H9 (cell line): ENCODE results near the gene MBD5. TPM values are rescaled to one million over a fixed set of nuclear protein-coding genes. Genes with fewer than 3 reads are reported as not detected.

Experiments
- DNase-seq: peaks from one replicate; pipeline ENCODE4 v3.0.0-alpha.2; 2017
- H2AFZ ChIP-seq: one replicate; pipeline ENCODE4 v1.6.1; 2013; ENCODE audit warnings: mild to moderate bottlenecking, low read length, control low read depth, moderate library complexity
- H2AK5ac ChIP-seq: 2 replicates; pipeline ENCODE4 v1.6.1; 2013; ENCODE audit warnings: low read length, control low read depth, mixed read lengths; ENCODE audit not compliant: insufficient read length
- H2BK120ac ChIP-seq: one replicate; pipeline ENCODE4 v1.6.1; 2013; ENCODE audit warnings: low read depth, mild to moderate bottlenecking, low read length, control low read depth, inconsistent platforms; ENCODE audit not compliant: poor library complexity, severe bottlenecking
- H2BK12ac ChIP-seq: 2 replicates; pipeline ENCODE4 v1.6.1; 2013; ENCODE audit warnings: low read length, control low read depth, mixed read lengths, low read depth; ENCODE audit not compliant: insufficient read length
- H2BK15ac ChIP-seq: 2 replicates; pipeline ENCODE4 v1.6.1; 2013; ENCODE audit warnings: low read depth, low read length, control low read depth
- H2BK20ac ChIP-seq: one replicate; pipeline ENCODE4 v1.6.1; 2013; ENCODE audit warnings: low read depth, mild to moderate bottlenecking, low read length, control low read depth, inconsistent platforms; ENCODE audit not compliant: poor library complexity, severe bottlenecking
- H2BK5ac ChIP-seq: 2 replicates; pipeline ENCODE4 v1.6.1; 2013; ENCODE audit warnings: low read length, control low read depth, mixed read lengths; ENCODE audit not compliant: insufficient read length
- H3K14ac ChIP-seq: 2 replicates; pipeline ENCODE4 v1.6.1; 2013; ENCODE audit warnings: low read length, control low read depth; ENCODE audit not compliant: insufficient read depth
- H3K18ac ChIP-seq: 2 replicates; pipeline ENCODE4 v1.6.1; 2013; ENCODE audit warnings: low read depth, mild to moderate bottlenecking, mixed read lengths, low read length, control low read depth; ENCODE audit not compliant: insufficient read length
- H3K23ac ChIP-seq: 2 replicates; pipeline ENCODE4 v1.6.1; 2013; ENCODE audit warnings: low read length, control low read depth, mixed read lengths, low read depth; ENCODE audit not compliant: insufficient read length
- H3K23me2 ChIP-seq: 2 replicates; pipeline ENCODE4 v1.6.1; 2013; ENCODE audit warnings: low read depth, mild to moderate bottlenecking, mixed read lengths, low read length, control low read depth; ENCODE audit not compliant: insufficient read length, poor library complexity, severe bottlenecking
- H3K27ac ChIP-seq: 2 replicates; pipeline ENCODE4 v1.5.1; 2013; ENCODE audit warnings: low read length, control low read depth, mixed read lengths, low read depth; ENCODE audit not compliant: insufficient read length
- H3K27me3 ChIP-seq: 2 replicates; pipeline ENCODE4 v1.6.1; 2013; ENCODE audit warnings: low read length, control low read depth, inconsistent platforms; ENCODE audit not compliant: insufficient read depth
- H3K4ac ChIP-seq: 2 replicates; pipeline ENCODE4 v1.6.1; 2013; ENCODE audit warnings: low read depth, mild to moderate bottlenecking, control low read depth, inconsistent platforms, low read length, moderate library complexity
- H3K4me1 ChIP-seq: 2 replicates; pipeline ENCODE4 v1.6.1; 2013; ENCODE audit warnings: low read length, control low read depth, inconsistent platforms; ENCODE audit not compliant: insufficient read depth
- H3K4me2 ChIP-seq: 2 replicates; pipeline ENCODE4 v1.6.1; 2013; ENCODE audit warnings: low read length, control low read depth, mixed read lengths; ENCODE audit not compliant: insufficient read length, insufficient read depth
- H3K56ac ChIP-seq: 2 replicates; pipeline ENCODE4 v1.6.1; 2013; ENCODE audit warnings: low read depth, mild to moderate bottlenecking, mixed read lengths, low read length, control low read depth; ENCODE audit not compliant: insufficient read length
- H3K79me1 ChIP-seq: 2 replicates; pipeline ENCODE4 v1.6.1; 2013; ENCODE audit warnings: low read depth, mild to moderate bottlenecking, moderate library complexity, low read length, control low read depth, inconsistent platforms; ENCODE audit not compliant: insufficient read depth, poor library complexity, severe bottlenecking
- H3K79me2 ChIP-seq: 2 replicates; pipeline ENCODE4 v1.6.1; 2013; ENCODE audit warnings: low read length, control low read depth, inconsistent platforms; ENCODE audit not compliant: insufficient read depth
- H3K9ac ChIP-seq: 2 replicates; pipeline ENCODE4 v1.6.1; 2013; ENCODE audit warnings: low read length, control low read depth, mixed read lengths; ENCODE audit not compliant: insufficient read length; ENCODE audit errors: extremely low read depth
- H3K9me3 ChIP-seq: one replicate; pipeline ENCODE4 v1.6.1; 2013; ENCODE audit warnings: low read depth, low read length, inconsistent platforms; ENCODE audit not compliant: control insufficient read depth
- H3T11ph ChIP-seq: one replicate; pipeline ENCODE4 v1.6.1; 2013; ENCODE audit warnings: mild to moderate bottlenecking, low read length, control low read depth, inconsistent platforms
- H4K20me1 ChIP-seq: one replicate; pipeline ENCODE4 v1.6.1; 2013; ENCODE audit not compliant: control insufficient read depth, insufficient read length, insufficient read depth
- H4K5ac ChIP-seq: 2 replicates; pipeline ENCODE4 v1.6.1; 2013; ENCODE audit warnings: low read depth, mild to moderate bottlenecking, mixed read lengths, low read length, control low read depth; ENCODE audit not compliant: insufficient read length
- H4K8ac ChIP-seq: replicated peaks from 2 replicates; pipeline ENCODE4 v1.6.1; 2013; ENCODE audit warnings: low read length, control low read depth, mixed read lengths, low read depth; ENCODE audit not compliant: insufficient read length
- H4K91ac ChIP-seq: 2 replicates; pipeline ENCODE4 v1.6.1; 2013; ENCODE audit warnings: low read depth, mild to moderate bottlenecking, moderate library complexity, mixed read lengths, low read length, control low read depth; ENCODE audit not compliant: insufficient read length
- H3K27ac Mint-ChIP-seq, 3 experiments: 2 replicates in 2 of 3; 3 replicates in 1 of 3; pipeline ENCODE4 v1.8.0; 2020 to 2021; ENCODE audit warnings: mixed read lengths in 3 of 3, mild to moderate bottlenecking in 1 of 3, moderate library complexity in 1 of 3
- H3K27me3 Mint-ChIP-seq: 2 replicates; pipeline ENCODE4 v1.8.0; 2021; ENCODE audit warnings: low read depth, mild to moderate bottlenecking, moderate library complexity, mixed read lengths
- H3K36me3 Mint-ChIP-seq, 3 experiments: 2 replicates in 2 of 3; 3 replicates in 1 of 3; pipeline ENCODE4 v1.8.0; 2020 to 2021; ENCODE audit warnings: low read depth in 3 of 3, mixed read lengths in 3 of 3; ENCODE audit not compliant: insufficient read depth in 1 of 3
- H3K4me1 Mint-ChIP-seq, 2 experiments: 2 replicates each; pipeline ENCODE4 v1.8.0; 2020; ENCODE audit warnings: mixed read lengths in 2 of 2
- H3K4me3 Mint-ChIP-seq, 2 experiments: 2 replicates in 1 of 2; 3 replicates in 1 of 2; pipeline ENCODE4 v1.8.0; 2020 to 2021; ENCODE audit warnings: mild to moderate bottlenecking in 2 of 2, mixed read lengths in 2 of 2, moderate library complexity in 1 of 2
- H3K9me3 Mint-ChIP-seq, 2 experiments: 2 replicates in 1 of 2; 3 replicates in 1 of 2; pipeline ENCODE4 v1.8.0; 2020; ENCODE audit warnings: mild to moderate bottlenecking in 2 of 2, mixed read lengths in 2 of 2, moderate library complexity in 1 of 2
- CTCF ChIP-seq: fragments of 200-600 bp; sonication (generic); conservative IDR thresholded peaks from 3 replicates; pipeline ENCODE4 v1.8.0; 2021; ENCODE audit warnings: antibody characterized with exemption, mild to moderate bottlenecking
- WGBS: extraction: QIAGEN DNeasy Blood & Tissue Kit; methylation state at CpG from one replicate; pipeline ENCODE4 v1.1.7; 2013; ENCODE audit warnings: missing lambda C conversion rate, low lambda C conversion rate, mixed read lengths; ENCODE audit not compliant: insufficient read length; ENCODE audit errors: extremely low coverage; 5-methylcytosine and 5-hydroxymethylcytosine counted together
- total RNA-seq: library from RNA; stranded (reverse); gene quantifications from 2 replicates; pipeline ENCODE4 v1.2.1, GENCODE V29; 2021

The MBD5 gene
- total RNA-seq, 1 experiment from 2014 or later = 23.1 TPM

GRCh38 chr2:148531669-148532428 is 511.0 kb downstream of the MBD5 start:
- H3K14ac ChIP-seq = no peak overlapping the region
- peaks cover 12 to 13% of the 10 kb centered on the region in 2 experiments for H3K4me1 Mint-ChIP-seq
- no peak overlapping the region for H3K23ac ChIP-seq
- H3K27me3 Mint-ChIP-seq = peaks cover 20% of the 10 kb centered on the region
- H4K20me1 ChIP-seq = no peaks in the 10 kb centered on the region
- TF ChIP-seq CTCF = no peak
- H4K8ac ChIP-seq = no peak overlapping the region
- no peak overlapping the region for H2BK5ac ChIP-seq
- H4K91ac ChIP-seq = no peak overlapping the region
- no peak overlapping the region for H3K27ac ChIP-seq
- H2BK120ac ChIP-seq = no peak overlapping the region
- no peak overlapping the region for H3K18ac ChIP-seq
- H3K9me3 Mint-ChIP-seq = no peaks in the 10 kb centered on the region
- H3K27ac Mint-ChIP-seq = no peak overlapping the region
- H3K4me2 ChIP-seq = no peak overlapping the region
- no peak overlapping the region for H2AFZ ChIP-seq
- no peaks in the 10 kb centered on the region; a peak in 1 of 7 replicates for H3K36me3 Mint-ChIP-seq
- no peak overlapping the region for H2BK15ac ChIP-seq
- no peaks in the 10 kb centered on the region for H3K79me1 ChIP-seq
- no peak overlapping the region for H2BK20ac ChIP-seq
- no peak overlapping the region for H3K4me3 Mint-ChIP-seq
- DNase-seq = peak; percentile 30
- no CpG with 5 or more reads among the region's 13 CpGs for WGBS
- no peaks in the 10 kb centered on the region for H3K27me3 ChIP-seq
- no peak overlapping the region for H3T11ph ChIP-seq
- H3K4ac ChIP-seq = no peak overlapping the region
- H3K9me3 ChIP-seq = no peaks in the 10 kb centered on the region
- no peaks in the 10 kb centered on the region for H3K79me2 ChIP-seq
- H3K4me1 ChIP-seq = 0 out of 2 replicates have a peak, but pooled peaks cover 6% of the 10 kb centered on the region
- peaks cover 3% of the 10 kb centered on the region for H3K23me2 ChIP-seq
- no peak overlapping the region for H2BK12ac ChIP-seq
- H2AK5ac ChIP-seq = no peak overlapping the region
- no peak overlapping the region for H3K56ac ChIP-seq
- H4K5ac ChIP-seq = no peak overlapping the region
- no peak overlapping the region for H3K9ac ChIP-seq
